Neuron (in vitro differentiated cells): ENCODE measurements around the gene RHBDL2.
"Not testable (repeated sequence)": the region's sequence is repeated elsewhere in the genome, so short reads cannot be mapped to it uniquely, and the experiment has no call there.

Source experiments
- H2AFZ ChIP-seq: one replicate; pipeline ENCODE4 v1.6.1; 2013; ENCODE audit warnings: low read depth, mild to moderate bottlenecking, inconsistent platforms, low read length, moderate library complexity
- H3K27me3 ChIP-seq: one replicate; pipeline ENCODE4 v1.6.1; 2013; ENCODE audit warnings: low read length; ENCODE audit not compliant: insufficient read depth
- H3K36me3 ChIP-seq: one replicate; pipeline ENCODE4 v1.6.1; 2013; ENCODE audit warnings: low read length; ENCODE audit not compliant: insufficient read depth
- H3K4me1 ChIP-seq: one replicate; pipeline ENCODE4 v1.6.1; 2013; ENCODE audit warnings: low read length; ENCODE audit not compliant: insufficient read depth
- H3K4me3 ChIP-seq: 2 replicates; pipeline ENCODE4 v1.5.1; 2013; ENCODE audit warnings: mild to moderate bottlenecking, low read length, moderate library complexity
- H3K9me3 ChIP-seq: one replicate; pipeline ENCODE4 v1.6.1; 2013; ENCODE audit warnings: low read length

Gene RHBDL2

GRCh38 chr1:38859561-38860453 is 81.8 kb downstream of the RHBDL2 start, which contains the start of gene RRAGC:
Gene RRAGC (minus strand): TSS chr1:38859772. CDS start chr1:38859646, 126 bp downstream.
- Histone ChIP-seq H3K9me3 (no peaks in the 10 kb centered on the region), H2AFZ (peak within 1 kb of the TSS; percentile 78), H3K4me1 (peaks cover 23% of the 10 kb centered on the region), H3K4me3 (peak within 1 kb of the TSS; percentile 90), H3K27me3 (no peaks in the 10 kb centered on the region), H3K36me3 (peaks cover 19% of the 10 kb centered on the region)

- Histone ChIP-seq H3K9me3 (no peaks in the 10 kb centered on the region), H2AFZ (no peak overlapping the region), H3K27me3 (no peaks in the 10 kb centered on the region), H3K4me3 (peak overlapping the region; percentile 90), H3K36me3 (peaks cover 25% of the 10 kb centered on the region), H3K4me1 (peaks cover 21% of the 10 kb centered on the region)
These were observed 82.6 kb downstream of the RHBDL2 start for GRCh38 chr1:38858833-38859560.

GRCh38 chr1:38852780-38853179 is 88.8 kb downstream of the RHBDL2 start:
- Histone ChIP-seq H3K36me3 (peaks cover 64% of the 10 kb centered on the region), H2AFZ (no peak overlapping the region), H3K4me3 (no peak overlapping the region), H3K4me1 (peaks cover 2% of the 10 kb centered on the region), H3K9me3 (no peaks in the 10 kb centered on the region), H3K27me3 (no peaks in the 10 kb centered on the region)

- Histone ChIP-seq H3K36me3 (peaks cover 70% of the 10 kb centered on the region), H3K4me3 (no peak overlapping the region), H3K9me3 (no peaks in the 10 kb centered on the region), H3K27me3 (no peaks in the 10 kb centered on the region), H2AFZ (no peak overlapping the region), H3K4me1 (no peaks in the 10 kb centered on the region)
These were observed 93.6 kb downstream of the RHBDL2 start for GRCh38 chr1:38848071-38848470.

GRCh38 chr1:38846210-38846609 is 95.4 kb downstream of the RHBDL2 start:
- Histone ChIP-seq H3K36me3 (peaks cover 64% of the 10 kb centered on the region), H3K4me3 (no peak overlapping the region), H2AFZ (no peak overlapping the region), H3K4me1 (no peaks in the 10 kb centered on the region), H3K9me3 (no peaks in the 10 kb centered on the region), H3K27me3 (no peaks in the 10 kb centered on the region)

- H3K27me3 ChIP-seq, H2AFZ ChIP-seq: not testable (repeated sequence)
- peaks cover 60% of the 10 kb centered on the region for H3K36me3 ChIP-seq
These were observed 96.5 kb downstream of the RHBDL2 start for GRCh38 chr1:38845088-38845487.

GRCh38 chr1:38840281-38840680 is 101.3 kb downstream of the RHBDL2 start:
- no peaks in the 10 kb centered on the region for H3K27me3 ChIP-seq
- H3K4me3 ChIP-seq, result no peak overlapping the region
- no peak overlapping the region for H2AFZ ChIP-seq
- H3K36me3 ChIP-seq, result peaks cover 47% of the 10 kb centered on the region
- H3K4me1 ChIP-seq, result no peaks in the 10 kb centered on the region
- H3K9me3 ChIP-seq, result no peaks in the 10 kb centered on the region

More at GRCh38 chr1:38845088-38845487, 96.5 kb downstream of the RHBDL2 start:
- not testable (repeated sequence) for H3K4me3 ChIP-seq, H3K4me1 ChIP-seq, H3K9me3 ChIP-seq

- Histone ChIP-seq H3K4me3 (no peak overlapping the region), H2AFZ (no peak overlapping the region), H3K27me3 (no peaks in the 10 kb centered on the region), H3K4me1 (no peaks in the 10 kb centered on the region), H3K36me3 (peaks cover 40% of the 10 kb centered on the region), H3K9me3 (no peaks in the 10 kb centered on the region)
These were observed 102.3 kb downstream of the RHBDL2 start for GRCh38 chr1:38839363-38839762.

- not testable (repeated sequence) for H3K4me1 ChIP-seq, H3K27me3 ChIP-seq, H3K4me3 ChIP-seq, H2AFZ ChIP-seq, H3K9me3 ChIP-seq
- H3K36me3 ChIP-seq, result peaks cover 20% of the 10 kb centered on the region
These were observed 105.3 kb downstream of the RHBDL2 start for GRCh38 chr1:38836316-38836715.
